ENCODE data around the gene PXMP2. TPM values are rescaled to one million over a fixed set of nuclear protein-coding genes. Genes with fewer than 3 reads are reported as not detected.

PXMP2 gene
- total RNA-seq, 1 donor from 2014 or later = 16.9 TPM

- intact Hi-C loops (cut with DNase I) = no loop called here
- Histone ChIP-seq H3K4me3 (no peak overlapping the region), H3K9me3 (no peaks in the 10 kb centered on the region), H3K27ac (no peak overlapping the region), H3K27me3 (ENCODE audit: low read depth) (no peaks in the 10 kb centered on the region), H3K4me1 (no peaks in the 10 kb centered on the region), H3K36me3 (peaks cover 62% of the 10 kb centered on the region)
- DNase-seq = no peak
- TF ChIP-seq CTCF (IDR thresholded peaks at IDR 0.05) = no peak
- ATAC-seq = peak in 1 of 2 donors; percentile 30
Observed at GRCh38 chr12:132649226-132649945, 38.0 kb upstream of the PXMP2 start.

GRCh38 chr12:132651444-132652100 is 35.8 kb upstream of the PXMP2 start:
- TF ChIP-seq CTCF (IDR thresholded peaks at IDR 0.05) = no peak
- Histone ChIP-seq H3K27me3 (ENCODE audit: low read depth) (no peaks in the 10 kb centered on the region), H3K4me3 (no peak overlapping the region), H3K4me1 (no peaks in the 10 kb centered on the region), H3K9me3 (no peaks in the 10 kb centered on the region), H3K36me3 (peaks cover 76% of the 10 kb centered on the region), H3K27ac (no peak overlapping the region)
- DNase-seq (no peak), ATAC-seq (no peak)
- intact Hi-C loops (cut with DNase I) = no loop called here

GRCh38 chr12:132653567-132654290 is 33.7 kb upstream of the PXMP2 start:
- Histone ChIP-seq H3K4me1 (no peaks in the 10 kb centered on the region), H3K4me3 (no peak overlapping the region), H3K27me3 (ENCODE audit: low read depth) (no peaks in the 10 kb centered on the region), H3K9me3 (no peaks in the 10 kb centered on the region), H3K36me3 (peaks cover 78% of the 10 kb centered on the region), H3K27ac (no peak overlapping the region)
- intact Hi-C loops (cut with DNase I) = no loop called here
- DNase-seq (no peak), ATAC-seq (no peak)
- no peak for TF ChIP-seq CTCF (IDR thresholded peaks at IDR 0.05)

- no peak overlapping the region for H3K27ac ChIP-seq
- no peak for TF ChIP-seq CTCF (IDR thresholded peaks at IDR 0.05)
- H3K36me3 ChIP-seq = peaks cover 97% of the 10 kb centered on the region
- no peaks in the 10 kb centered on the region for H3K4me1 ChIP-seq
- DNase-seq (no peak), ATAC-seq (no peak)
- intact Hi-C loops (cut with DNase I) = no loop called here
- H3K4me3 ChIP-seq = no peak overlapping the region
- no peaks in the 10 kb centered on the region for H3K27me3 ChIP-seq (ENCODE audit: low read depth)
- H3K9me3 ChIP-seq = no peaks in the 10 kb centered on the region
Observed at GRCh38 chr12:132657004-132657727, 30.2 kb upstream of the PXMP2 start.

GRCh38 chr12:132658149-132658894 is 29.1 kb upstream of the PXMP2 start:
- peaks cover 97% of the 10 kb centered on the region for H3K36me3 ChIP-seq
- DNase-seq = no peak

More at GRCh38 chr12:132658149-132658894, 29.1 kb upstream of the PXMP2 start:
- Histone ChIP-seq H3K27me3 (ENCODE audit: low read depth) (no peaks in the 10 kb centered on the region), H3K9me3 (no peaks in the 10 kb centered on the region), H3K27ac (no peak overlapping the region), H3K4me1 (no peaks in the 10 kb centered on the region), H3K4me3 (no peak overlapping the region)
- intact Hi-C loops (cut with DNase I) = no loop called here
- no peak for TF ChIP-seq CTCF (IDR thresholded peaks at IDR 0.05)
- no peak for ATAC-seq
